ENCODE results near the gene RFC2.
A peak's percentile ranks its signal among the peaks of the same experiment; 100 is the strongest.
"Not testable (repeated sequence)": the region's sequence is repeated elsewhere in the genome, so short reads cannot be mapped to it uniquely, and the experiment has no call there.

RFC2 gene

GRCh38 chr7:74282748-74283459 lies 28.7 kb upstream of the RFC2 start:
- no peak for DNase-seq (ENCODE audit: low read depth)

- DNase-seq (ENCODE audit: low read depth), result no peak
Measured at GRCh38 chr7:74280985-74281384, 26.8 kb upstream of the RFC2 start.

- no peak for DNase-seq (ENCODE audit: low read depth)
Measured at GRCh38 chr7:74277636-74278035, 23.4 kb upstream of the RFC2 start.

- DNase-seq (ENCODE audit: low read depth), result no peak
Measured at GRCh38 chr7:74275401-74275881, 21.2 kb upstream of the RFC2 start.

DNA sequence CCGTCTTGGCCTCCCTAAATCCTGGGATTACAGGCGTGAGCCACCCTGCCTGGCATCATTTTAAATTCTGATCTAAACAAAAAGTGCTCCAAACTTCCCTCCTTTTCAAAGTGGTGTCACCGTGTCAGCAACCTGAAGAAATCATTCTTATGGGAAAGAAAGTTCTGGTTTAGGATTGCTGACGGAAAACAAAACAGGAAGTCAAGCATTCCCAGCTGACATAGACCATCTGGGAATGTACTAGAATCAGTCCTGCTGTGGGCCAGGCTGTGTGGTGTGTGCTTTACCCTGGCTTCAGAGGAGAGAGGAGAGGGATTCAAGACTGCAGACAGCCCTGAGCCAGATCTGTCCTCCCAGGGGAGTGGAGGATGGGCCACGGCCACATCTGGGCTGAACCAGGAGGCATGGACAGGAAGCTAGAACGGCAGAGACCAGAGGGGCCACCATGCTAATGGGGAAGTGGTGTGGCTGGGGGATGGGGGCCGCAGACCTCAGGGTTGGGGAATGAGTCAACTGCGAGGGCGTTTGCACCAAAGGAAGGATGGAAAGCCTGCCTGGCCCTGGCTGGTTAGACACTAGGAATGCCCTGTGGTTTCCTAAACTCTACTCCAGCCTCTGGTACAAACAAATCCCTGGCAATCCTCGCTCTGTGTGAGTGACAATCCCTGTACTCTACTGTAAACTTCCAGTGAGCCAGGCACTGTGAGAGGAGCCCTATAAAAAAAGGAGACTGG lies 18.3 kb upstream of the RFC2 start:
- no peak for DNase-seq (ENCODE audit: low read depth)

GRCh38 chr7:74271742-74272141 lies 17.5 kb upstream of the RFC2 start:
- DNase-seq (ENCODE audit: low read depth), result no peak

DNA sequence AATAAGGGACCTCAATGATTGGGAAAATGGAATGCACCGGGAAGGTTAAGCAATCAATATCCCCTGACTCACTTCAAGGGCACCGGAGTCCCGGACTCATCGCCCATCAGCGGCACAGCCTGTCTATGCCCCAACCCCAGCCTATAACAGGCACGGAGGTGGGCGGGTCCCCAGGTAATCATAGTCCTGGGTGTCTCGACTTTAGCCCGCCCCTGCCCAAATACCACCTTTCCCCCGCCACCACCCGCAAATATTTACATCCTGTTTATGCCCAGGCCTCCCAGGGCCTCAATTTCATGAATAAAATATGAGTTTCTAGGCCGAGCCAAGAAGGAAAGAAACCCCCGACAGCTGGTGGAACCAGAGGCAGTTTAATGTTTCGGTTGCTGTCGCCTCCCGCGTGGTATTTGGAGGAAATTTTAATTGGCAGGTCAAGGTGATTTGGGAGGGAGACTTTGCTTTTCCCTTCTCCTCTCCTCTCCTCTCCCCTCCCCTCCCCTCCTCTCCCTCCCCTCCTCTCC lies 15.6 kb upstream of the RFC2 start:
- peak; percentile 25 for DNase-seq (ENCODE audit: low read depth)

GRCh38 chr7:74267756-74268565 lies 13.8 kb upstream of the RFC2 start:
- DNase-seq (ENCODE audit: low read depth), result no peak

DNA sequence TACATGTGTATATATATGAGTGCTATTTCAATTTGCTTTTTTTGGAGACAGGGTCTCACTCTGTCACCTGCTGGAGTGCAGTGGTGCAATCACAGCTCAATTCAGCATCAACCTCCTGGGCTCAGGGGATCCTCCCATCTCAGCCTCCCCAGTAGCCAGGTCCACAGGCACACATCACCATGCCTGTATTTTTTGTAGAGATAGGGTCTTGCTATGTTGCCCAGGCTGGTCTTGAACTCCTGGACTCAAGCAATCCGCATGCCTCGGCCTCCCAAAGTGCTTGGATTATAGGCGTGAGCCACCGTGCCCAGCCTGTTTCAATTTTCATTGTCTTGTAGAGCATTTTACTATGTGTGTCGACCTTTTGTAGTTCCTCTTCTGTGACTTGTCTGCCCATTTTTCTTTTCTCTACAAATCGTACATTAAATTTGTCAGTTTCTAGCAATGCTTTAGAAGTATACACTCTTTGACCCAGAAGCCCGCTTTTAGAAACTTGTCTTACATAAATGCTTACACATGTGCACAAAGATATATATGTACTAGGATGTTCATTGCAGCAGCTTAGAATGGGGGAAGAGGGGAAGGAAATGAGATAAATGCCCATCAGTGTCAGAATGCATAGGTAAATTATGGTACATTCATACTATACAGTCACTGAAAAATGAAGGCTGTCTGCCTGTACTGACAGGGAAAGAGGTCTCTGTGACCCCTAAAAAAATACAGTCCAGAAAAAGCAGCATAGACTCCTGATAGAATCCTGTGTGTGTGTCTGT lies 12.2 kb upstream of the RFC2 start:
- no peak for DNase-seq (ENCODE audit: low read depth)

DNA sequence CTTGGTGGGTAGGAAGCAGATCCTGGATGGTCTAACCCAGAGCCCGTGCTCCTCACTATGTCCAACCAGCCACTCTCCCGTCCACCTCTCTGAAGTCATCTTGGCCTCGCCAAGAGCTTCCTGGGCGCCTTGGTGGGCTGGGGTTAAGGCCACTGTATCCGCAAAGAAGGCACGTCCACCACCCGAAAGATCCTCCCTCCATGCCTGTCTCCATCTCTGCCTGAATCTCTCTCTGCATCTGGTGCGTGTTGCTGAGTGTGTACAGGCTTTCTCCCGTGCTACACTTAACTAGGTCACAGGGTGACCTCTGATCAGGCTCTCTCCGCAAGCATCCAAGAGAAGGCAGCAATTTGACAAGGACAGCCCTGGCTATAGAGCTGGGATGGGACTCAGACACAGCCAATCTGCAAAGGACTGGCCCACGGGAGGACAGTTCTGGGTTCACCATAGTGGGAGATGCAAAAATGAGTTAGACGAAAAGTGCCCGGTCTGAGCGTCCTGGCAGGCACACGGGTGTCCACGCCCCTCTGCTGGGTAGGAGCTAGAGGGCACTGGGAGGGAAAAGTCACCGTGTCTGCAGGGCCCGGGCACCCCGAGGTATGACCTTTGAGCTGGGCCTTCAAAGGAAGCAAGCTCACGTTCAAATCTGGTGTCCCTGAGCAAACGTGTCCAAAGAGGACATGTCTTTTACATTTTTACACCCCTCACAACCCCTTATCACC lies 9.4 kb upstream of the RFC2 start:
- no peak for DNase-seq (ENCODE audit: low read depth)

GRCh38 chr7:74262639-74263398 lies 8.6 kb upstream of the RFC2 start:
- no peak for DNase-seq (ENCODE audit: low read depth)

- DNase-seq (ENCODE audit: low read depth), result no peak
Measured at GRCh38 chr7:74258639-74259038, 4.4 kb upstream of the RFC2 start.

DNA sequence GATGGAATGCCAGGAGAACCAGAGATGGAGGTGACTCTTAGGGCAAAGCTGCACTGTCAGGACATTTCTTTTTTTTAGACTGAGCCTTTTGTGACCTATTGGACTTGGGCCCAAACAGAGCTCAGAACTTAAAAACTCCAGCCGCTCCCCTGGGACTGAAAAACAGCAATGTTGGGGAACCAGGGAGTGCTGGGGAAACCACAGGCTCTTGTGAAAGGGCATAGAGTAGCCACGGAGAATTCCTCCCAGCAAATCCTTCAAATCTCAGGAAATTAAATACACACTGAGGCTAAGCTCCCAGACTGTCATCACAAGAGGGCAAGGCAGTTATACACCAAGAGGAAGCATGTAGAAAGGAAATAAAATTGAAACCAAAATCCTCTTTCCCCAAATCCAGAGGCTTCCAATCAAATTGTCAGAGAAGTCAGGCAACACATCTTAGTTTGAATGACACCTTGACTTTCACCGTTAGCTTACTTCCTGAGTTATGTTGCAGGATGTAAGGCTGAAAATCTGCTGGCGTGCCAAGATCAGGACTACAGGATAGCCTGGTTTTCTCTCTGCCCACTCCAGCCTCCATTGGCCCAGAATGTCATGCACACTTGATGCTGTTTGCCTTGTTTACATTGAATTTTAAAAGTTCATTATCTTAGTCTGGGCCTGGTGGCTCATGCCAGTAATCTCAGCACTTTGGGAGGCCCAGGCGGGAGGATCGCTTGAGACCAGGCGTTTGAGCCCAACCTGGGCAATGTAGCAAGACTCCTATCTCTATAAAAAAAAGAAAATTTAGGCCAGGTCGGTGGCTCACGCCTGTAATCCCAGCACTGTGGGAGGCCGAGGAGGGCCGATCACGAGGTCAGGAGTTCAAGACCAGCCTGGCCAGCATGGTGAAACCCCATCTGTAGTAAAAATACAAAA lies 2.6 kb upstream of the RFC2 start:
- DNase-seq (ENCODE audit: low read depth), result no peak

DNA sequence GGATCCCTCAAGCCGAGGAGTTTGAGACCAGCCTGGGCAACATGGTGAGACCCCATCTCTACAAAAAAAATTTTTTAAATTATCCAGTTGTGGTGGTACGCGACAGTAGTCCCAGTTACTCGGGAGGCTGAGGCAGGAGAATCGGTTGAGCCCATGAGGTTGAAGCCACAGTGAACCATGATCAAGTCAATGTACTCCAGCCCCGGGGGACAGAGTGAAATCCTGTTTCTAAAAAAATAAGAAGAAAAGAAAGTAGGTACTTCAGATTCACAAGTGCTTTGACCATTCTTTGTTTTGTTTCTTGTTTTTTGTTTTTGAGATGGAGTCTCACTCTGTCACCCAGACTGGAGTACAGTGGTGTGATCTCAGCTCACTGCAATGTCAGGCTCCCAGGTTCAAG lies 1.3 kb upstream of the RFC2 start:
- DNase-seq (ENCODE audit: low read depth), result not testable (repeated sequence)

DNA sequence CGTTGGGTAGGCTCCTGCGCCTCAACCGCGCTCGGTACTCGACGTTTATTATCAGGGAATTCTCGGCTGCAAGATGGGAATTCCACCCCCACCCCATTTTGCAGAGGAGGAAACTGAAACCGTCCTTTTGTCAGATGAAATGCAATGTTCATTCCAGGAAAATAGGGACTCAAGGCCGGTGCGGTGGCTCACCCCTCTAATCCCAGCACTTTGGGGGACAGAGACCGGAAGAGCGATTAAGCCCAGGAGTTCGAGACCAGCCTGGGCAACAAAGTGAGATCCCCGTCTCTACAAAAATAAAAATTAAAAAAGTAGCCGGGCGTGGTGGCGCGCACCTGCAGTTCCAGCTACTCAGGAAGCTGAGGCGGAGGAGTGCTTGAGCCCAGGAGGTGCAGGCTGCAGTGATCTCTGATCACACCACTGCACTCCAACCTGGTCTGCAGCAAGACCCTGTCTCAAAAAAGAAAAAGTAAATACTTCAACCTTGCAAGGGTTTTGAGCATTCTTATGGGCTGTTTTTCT lies 720 bp upstream of the RFC2 start:
- DNase-seq (ENCODE audit: low read depth), result no peak

GRCh38 chr7:74253835-74254128 lies 417 bp downstream of the RFC2 start:
- no peak for DNase-seq (ENCODE audit: low read depth)

DNA sequence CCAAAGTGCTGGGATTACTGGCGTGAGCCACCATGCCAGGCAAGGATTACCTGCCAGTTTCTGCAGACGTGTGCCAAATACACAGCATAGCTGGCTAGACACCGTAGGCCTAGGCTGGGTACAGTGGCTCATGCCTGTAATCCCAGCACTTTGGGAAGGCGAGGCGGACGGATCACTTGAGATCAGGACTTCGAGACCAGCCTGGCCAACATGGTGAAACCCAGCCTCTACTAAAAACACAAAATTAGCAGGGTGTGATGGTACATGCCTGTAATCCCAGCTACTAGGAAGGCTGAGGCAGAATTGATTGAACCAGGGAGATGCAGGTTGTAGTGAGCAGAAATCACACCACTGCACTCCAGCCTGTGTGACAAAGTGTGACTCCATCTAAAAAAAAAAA lies 868 bp downstream of the RFC2 start:
- DNase-seq (ENCODE audit: low read depth), result no peak

DNA sequence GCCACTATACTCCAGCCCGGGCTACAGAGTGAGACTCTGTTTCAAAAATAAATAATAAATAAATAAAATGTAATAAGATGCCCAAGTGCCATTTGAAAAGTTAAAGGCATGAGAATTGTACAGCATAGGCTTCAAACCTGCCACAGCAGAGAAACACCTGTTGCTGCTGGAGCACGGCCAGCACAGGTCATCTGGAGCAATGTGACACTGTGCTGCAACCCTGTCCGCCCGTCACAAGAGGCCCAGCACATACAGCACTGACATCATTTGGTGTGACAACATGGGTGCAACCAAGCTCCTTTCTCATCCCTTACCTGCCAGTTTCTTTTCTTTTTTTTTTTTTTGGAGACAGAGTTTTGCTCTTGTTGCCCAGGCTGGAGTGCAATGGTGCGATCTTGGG lies 1.3 kb downstream of the RFC2 start:
- DNase-seq (ENCODE audit: low read depth), result no peak

GRCh38 chr7:74249058-74249457 lies 5.1 kb downstream of the RFC2 start:
- not testable (repeated sequence) for DNase-seq (ENCODE audit: low read depth)

Measured in stimulated activated CD8-positive, alpha-beta memory T cell treated with anti-CD3 and anti-CD28 coated beads, Interleukin-12 subunit alpha, Interleukin-12 subunit beta, amount 100 ng/mL, for 1 hour (primary cell).